K562 (cell line): ENCODE measurements around the gene WDR46. TPM values are rescaled to one million over a fixed set of nuclear protein-coding genes. Genes with fewer than 3 reads are reported as not detected.
A peak's percentile ranks its signal among the peaks of the same experiment; 100 is the strongest.

Experiments used
- ARHGAP35 ChIP-seq: fragments of 450-650 bp; IDR thresholded peaks from 2 replicates; pipeline ENCODE4 v1.6.1; 2018; ENCODE audit not compliant: partially characterized antibody
- BACH1 ChIP-seq: fragments of 200-800 bp; sonication (Bioruptor generic); IDR thresholded peaks from 2 replicates; pipeline ENCODE4 v1.6.1; 2016; ENCODE audit warnings: missing genetic modification characterization, missing compliant biosample characterization
- CLOCK ChIP-seq: fragments of 250-450 bp; sonication (Bioruptor Pico); IDR thresholded peaks from 2 replicates; pipeline ENCODE4 v1.4.0; 2020; ENCODE audit warnings: mild to moderate bottlenecking, moderate library complexity, borderline replicate concordance
- CREB3L1 ChIP-seq: fragments of 450-650 bp; IDR thresholded peaks from 2 replicates; pipeline ENCODE4 v1.6.1; 2014; ENCODE audit warnings: low read depth, mild to moderate bottlenecking, moderate library complexity, borderline replicate concordance
- ID3 ChIP-seq, 2 experiments: fragments of 250-450 bp in 1 of 2; fragments of 450-650 bp in 1 of 2; sonication (Bioruptor Pico) in 1 of 2; IDR thresholded peaks; 2 replicates each; pipeline versions ENCODE4 v1.6.1 to v1.8.0; 2016 to 2021; ENCODE audit warnings: mild to moderate bottlenecking in 2 of 2, moderate library complexity in 2 of 2, missing compliant biosample characterization in 1 of 2, missing genetic modification characterization in 1 of 2
- IRF1 ChIP-seq: sonication (generic); formaldehyde crosslinking; IDR thresholded peaks from 2 replicates; pipeline ENCODE4 v1.8.0; 2022; ENCODE audit warnings: missing genetic modification reagents, mild to moderate bottlenecking, borderline replicate concordance
- IRF2 ChIP-seq: sonication (generic); formaldehyde crosslinking; IDR thresholded peaks from 2 replicates; pipeline ENCODE4 v1.8.1; 2022; ENCODE audit warnings: mild to moderate bottlenecking, missing genetic modification reagents
- KHSRP ChIP-seq: fragments of 450-650 bp; IDR thresholded peaks from 2 replicates; pipeline ENCODE4 v1.6.1; 2017
- MEIS2 ChIP-seq: fragments of 450-650 bp; IDR thresholded peaks from 2 replicates; pipeline ENCODE4 v1.6.1; 2014; ENCODE audit warnings: mild to moderate bottlenecking; ENCODE audit not compliant: partially characterized antibody
- NFIC ChIP-seq: fragments of 450-650 bp; IDR thresholded peaks from 2 replicates; pipeline ENCODE4 v1.6.1; 2017; ENCODE audit warnings: mild to moderate bottlenecking, inconsistent platforms
- PML ChIP-seq: IDR thresholded peaks from 2 replicates; pipeline ENCODE4 v1.6.1; 2012; ENCODE audit warnings: low read length, inconsistent platforms
- POLR3G ChIP-seq: IDR thresholded peaks from 2 replicates; pipeline ENCODE4 v1.6.1; 2011; ENCODE audit not compliant: insufficient read length, insufficient replicate concordance; ENCODE audit errors: extremely low read depth
- RBM22 ChIP-seq: fragments of 200-400 bp; formaldehyde crosslinking; IDR thresholded peaks from 2 replicates; pipeline ENCODE4 v1.6.1; 2018; ENCODE audit warnings: low read length, low read depth; ENCODE audit not compliant: poor library complexity, severe bottlenecking
- SREBF2 ChIP-seq: sonication (generic); formaldehyde crosslinking; IDR thresholded peaks from 2 replicates; pipeline ENCODE4 v1.4.0; 2020; ENCODE audit warnings: mild to moderate bottlenecking, missing genetic modification reagents
- THAP7 ChIP-seq: fragments of 250-450 bp; sonication (Bioruptor Pico); IDR thresholded peaks from 2 replicates; pipeline ENCODE4 v1.5.0; 2021
- WHSC1 ChIP-seq: IDR thresholded peaks from one replicate; pipeline ENCODE4 v1.6.1; 2012; ENCODE audit warnings: low read length, control low read depth, inconsistent platforms
- ZNF239 ChIP-seq: fragments of 250-450 bp; sonication (Bioruptor Pico); IDR thresholded peaks from 2 replicates; pipeline ENCODE4 v1.4.0; 2020; ENCODE audit warnings: mild to moderate bottlenecking
- ZNF282 ChIP-seq: sonication (generic); formaldehyde crosslinking; IDR thresholded peaks from 2 replicates; pipeline ENCODE4 v1.8.1; 2023; ENCODE audit warnings: missing genetic modification reagents
- ZNF324 ChIP-seq: fragments of 250-450 bp; sonication (Bioruptor Pico); IDR thresholded peaks from 2 replicates; pipeline ENCODE4 v1.4.0; 2020; ENCODE audit warnings: mild to moderate bottlenecking
- ZNF507 ChIP-seq: conservative IDR thresholded peaks from 2 replicates; pipeline ENCODE4 v1.6.1; 2017; ENCODE audit warnings: missing genetic modification characterization, missing compliant biosample characterization
- ZNF77 ChIP-seq: fragments of 250-450 bp; sonication (Bioruptor Pico); IDR thresholded peaks from 2 replicates; pipeline ENCODE4 v1.5.0; 2020
- polyA plus RNA-seq, 8 experiments: library from polyadenylated mRNA; depleted of rRNA in 4 of 8; stranded (reverse) in 5 of 8; unstranded in 3 of 8; fragments of >200 nt; fragmentation: Nextera tagmentation in 2 of 8; fragmentation: Illumina TruSeq in 1 of 8; extraction: Ambion mirVana in 2 of 8; extraction: Trizol in 1 of 8; gene quantifications; 2 replicates each; pipeline versions ENCODE4 v1.2.1 to v1.2.3, GENCODE V29; 2011 to 2014; ENCODE audit warnings: inconsistent platforms in 1 of 8, missing spikeins in 1 of 8
- total RNA-seq, 7 experiments: library from RNA; depleted of rRNA in 6 of 7; stranded (reverse); fragments of >200 nt in 6 of 7; fragmentation: Illumina TruSeq in 2 of 7; extraction: Trizol in 2 of 7; gene quantifications; 2 replicates each; pipeline versions ENCODE4 v1.2.1 to v1.2.3, GENCODE V29; 2011 to 2021; ENCODE audit warnings: low replicate concordance in 1 of 7

Gene WDR46
- total and polyA plus RNA-seq, 9 of the 15 experiments (the other 6 are each of a cell fraction or from before 2014, with no cell fraction given): 8.9 to 146 (median 93.1) TPM

- TF ChIP-seq IRF1 (CRISPR knock-in tag) (no peak), BACH1 (tag) (no peak), ID3 (CRISPR knock-in tag; IDR thresholded peaks at IDR 0.05) (no peak), ID3 (tag; IDR thresholded peaks at IDR 0.05) (peak; percentile 79), PML (peak; percentile 77), ARHGAP35 (no peak), SREBF2 (CRISPR knock-in tag) (no peak), MEIS2 (peak; percentile 43), IRF2 (no peak), CREB3L1 (no peak; the same call in 1 of the 2 replicates), ZNF282 (0 out of 2 replicates have a peak, but pooled peaks have one; percentile 63), WHSC1 (no peak), THAP7 (CRISPR knock-in tag) (peak; percentile 82), ZNF239 (CRISPR knock-in tag) (no peak), ZNF507 (tag) (no peak), ZNF324 (CRISPR knock-in tag) (peak; percentile 58; the same call in 1 of the 2 replicates), NFIC (peak; percentile 47), KHSRP (no peak), POLR3G (no peak), ZNF77 (CRISPR knock-in tag) (peak; percentile 95), RBM22 (peak; percentile 96), CLOCK (no peak)
Observed at GRCh38 chr6:33276864-33277662, 12.0 kb downstream of the WDR46 start, which contains the start of gene B3GALT4 (continued).
